IMR-90 (cell line): ENCODE measurements around the gene FIBCD1. TPM values are rescaled to one million over a fixed set of nuclear protein-coding genes. Genes with fewer than 3 reads are reported as not detected.

Experiments used
- ATAC-seq: fragments of 200-7000 bp; cut with Tn5 transposase; 2 replicates; pipeline ENCODE4 v1.9.1; 2020; ENCODE audit warnings: low read depth, mild to moderate bottlenecking, moderate library complexity
- BruUV-seq: library from RNA; stranded (reverse); fragments of 400-500 nt; replicated peaks from 2 replicates; lab custom pipeline; 2021; lab: Mats Ljungman, UMichigan
- CTCF ChIA-PET: fragments of 300-600 bp; formaldehyde crosslinking; extraction: SDS; loops from one replicate; lab custom pipeline; 2021; ENCODE audit warnings: antibody characterized with exemption; lab: Yijun Ruan, JAX
- POLR2A ChIA-PET: fragments of 300-600 bp; sonication (Branson Sonifier 250); formaldehyde crosslinking; loops from one replicate; lab custom pipeline; 2022; ENCODE audit warnings: antibody characterized with exemption; ENCODE audit not compliant: unreplicated experiment; lab: Charles Lee
- DNase-seq: peaks from one replicate; pipeline ENCODE4 v3.0.0; 2013
- H2AFZ ChIP-seq: replicated peaks from 2 replicates; pipeline ENCODE3; 2013; ENCODE audit warnings: low read length, mild to moderate bottlenecking; ENCODE audit not compliant: poor library complexity
- H2AK5ac ChIP-seq: 2 replicates; pipeline ENCODE4 v1.6.1; 2013; ENCODE audit warnings: low read depth, low read length, inconsistent platforms
- H2AK9ac ChIP-seq: replicated peaks from 2 replicates; pipeline ENCODE3; 2013; ENCODE audit warnings: mild to moderate bottlenecking, low read depth, low read length, moderate library complexity; ENCODE audit not compliant: poor library complexity
- H2BK120ac ChIP-seq: 2 replicates; pipeline ENCODE4 v1.6.1; 2013; ENCODE audit warnings: low read depth, low read length, inconsistent platforms
- H2BK15ac ChIP-seq: 3 replicates; pipeline ENCODE4 v1.6.1; 2013; ENCODE audit warnings: low read depth, low read length, inconsistent platforms
- H2BK20ac ChIP-seq: 2 replicates; pipeline ENCODE4 v1.6.1; 2013; ENCODE audit warnings: low read depth, mild to moderate bottlenecking, inconsistent platforms, low read length, moderate library complexity
- H2BK5ac ChIP-seq: 2 replicates; pipeline ENCODE4 v1.6.1; 2013; ENCODE audit warnings: mild to moderate bottlenecking, low read depth, low read length, inconsistent platforms; ENCODE audit not compliant: poor library complexity, severe bottlenecking
- H3K14ac ChIP-seq: replicated peaks from 2 replicates; pipeline ENCODE4 v1.6.1; 2013; ENCODE audit warnings: low read depth, low read length, inconsistent platforms
- H3K18ac ChIP-seq: 2 replicates; pipeline ENCODE4 v1.6.1; 2013; ENCODE audit warnings: low read depth, low read length, control low read depth
- H3K23ac ChIP-seq: 2 replicates; pipeline ENCODE4 v1.6.1; 2013; ENCODE audit warnings: low read depth, low read length, inconsistent platforms
- H3K27ac ChIP-seq: 2 replicates; pipeline ENCODE4 v1.5.1; 2013; ENCODE audit warnings: mild to moderate bottlenecking, control low read depth, low read length; ENCODE audit not compliant: insufficient read depth
- H3K27me3 ChIP-seq: 2 replicates; pipeline ENCODE4 v1.6.1; 2013; ENCODE audit warnings: low read length; ENCODE audit not compliant: control insufficient read depth, insufficient read depth
- H3K36me3 ChIP-seq: 2 replicates; pipeline ENCODE4 v1.6.1; 2013; ENCODE audit warnings: low read length, mixed read lengths; ENCODE audit not compliant: control insufficient read depth, insufficient read depth
- H3K4ac ChIP-seq: 2 replicates; pipeline ENCODE4 v1.6.1; 2013; ENCODE audit warnings: low read depth, low read length, inconsistent platforms
- H3K4me1 ChIP-seq: 2 replicates; pipeline ENCODE4 v1.6.1; 2013; ENCODE audit warnings: low read length, mixed read lengths; ENCODE audit not compliant: control insufficient read depth, insufficient read depth
- H3K4me2 ChIP-seq: 2 replicates; pipeline ENCODE4 v1.6.1; 2013; ENCODE audit warnings: low read depth, mild to moderate bottlenecking, control low read depth, low read length, moderate library complexity
- H3K4me3 ChIP-seq: 2 replicates; pipeline ENCODE4 v1.5.1; 2013; ENCODE audit warnings: low read depth, mild to moderate bottlenecking, control low read depth, low read length, moderate library complexity; ENCODE audit not compliant: insufficient read depth
- H3K56ac ChIP-seq: 2 replicates; pipeline ENCODE4 v1.6.1; 2013; ENCODE audit warnings: low read length, inconsistent platforms; ENCODE audit not compliant: insufficient read depth; ENCODE audit errors: extremely low read depth
- H3K79me1 ChIP-seq, 2 experiments: 2 replicates each; pipeline ENCODE4 v1.6.1; 2013; ENCODE audit warnings: low read length in 2 of 2, inconsistent platforms in 1 of 2, low read depth in 1 of 2
- H3K9ac ChIP-seq: 2 replicates; pipeline ENCODE4 v1.6.1; 2013; ENCODE audit warnings: low read depth, low read length, control low read depth
- H3K9me1 ChIP-seq: 2 replicates; pipeline ENCODE4 v1.6.1; 2013; ENCODE audit warnings: low read length, inconsistent platforms; ENCODE audit not compliant: insufficient read depth
- H3K9me3 ChIP-seq: 2 replicates; pipeline ENCODE4 v1.6.1; 2013; ENCODE audit warnings: low read length; ENCODE audit not compliant: control insufficient read depth, insufficient read depth
- H4K20me1 ChIP-seq: 2 replicates; pipeline ENCODE4 v1.6.1; 2013; ENCODE audit warnings: low read length, inconsistent platforms; ENCODE audit not compliant: insufficient read depth
- H4K5ac ChIP-seq: 2 replicates; pipeline ENCODE4 v1.6.1; 2013; ENCODE audit warnings: mild to moderate bottlenecking, low read depth, low read length, control low read depth
- H4K8ac ChIP-seq, 2 experiments: 2 replicates each; pipeline ENCODE4 v1.6.1; 2013; ENCODE audit warnings: low read depth in 2 of 2, low read length in 2 of 2, control low read depth in 1 of 2, inconsistent platforms in 1 of 2
- H4K91ac ChIP-seq: 2 replicates; pipeline ENCODE4 v1.6.1; 2013; ENCODE audit warnings: low read depth, low read length, inconsistent platforms; ENCODE audit not compliant: insufficient read depth
- BHLHE40 ChIP-seq: fragments of 150-350 bp; IDR thresholded peaks from 2 replicates; pipeline ENCODE4 v1.6.1; 2016; ENCODE audit warnings: mild to moderate bottlenecking, low read depth, low read length
- CEBPB ChIP-seq: IDR thresholded peaks from 2 replicates; pipeline ENCODE4 v1.6.1; 2012; ENCODE audit warnings: low read depth, low read length, improper control_type of control experiment
- CHD1 ChIP-seq: IDR thresholded peaks from 2 replicates; pipeline ENCODE4 v1.6.1; 2012; ENCODE audit warnings: low read depth, low read length, improper control_type of control experiment
- ELK1 ChIP-seq: fragments of 150-350 bp; IDR thresholded peaks from 2 replicates; pipeline ENCODE4 v1.6.1; 2016; ENCODE audit warnings: low read depth, mild to moderate bottlenecking, low read length, moderate library complexity, borderline replicate concordance
- FOS ChIP-seq: fragments of 150-350 bp; IDR thresholded peaks from 2 replicates; pipeline ENCODE4 v1.6.1; 2016; ENCODE audit warnings: low read depth, low read length
- MAFK ChIP-seq: IDR thresholded peaks from 2 replicates; pipeline ENCODE4 v1.6.1; 2012; ENCODE audit warnings: low read depth, low read length, improper control_type of control experiment
- MAZ ChIP-seq: IDR thresholded peaks from 2 replicates; pipeline ENCODE4 v1.6.1; 2012; ENCODE audit warnings: low read depth, mild to moderate bottlenecking, low read length, improper control_type of control experiment, moderate library complexity, borderline replicate concordance
- MXI1 ChIP-seq: IDR thresholded peaks from 2 replicates; pipeline ENCODE4 v1.6.1; 2012; ENCODE audit warnings: low read depth, mild to moderate bottlenecking, low read length, moderate library complexity, borderline replicate concordance
- NFE2L2 ChIP-seq: fragments of 150-350 bp; IDR thresholded peaks from 2 replicates; pipeline ENCODE4 v1.6.1; 2016; ENCODE audit warnings: low read depth, mild to moderate bottlenecking, low read length
- POLR2A ChIP-seq: IDR thresholded peaks from 2 replicates; pipeline ENCODE4 v1.6.1; 2012; ENCODE audit warnings: mild to moderate bottlenecking, low read depth, low read length
- RAD21 ChIP-seq: IDR thresholded peaks from 2 replicates; pipeline ENCODE4 v1.6.1; 2012; ENCODE audit warnings: low read length, improper control_type of control experiment
- RCOR1 ChIP-seq: IDR thresholded peaks from 2 replicates; pipeline ENCODE4 v1.6.1; 2012; ENCODE audit warnings: mild to moderate bottlenecking, low read length, improper control_type of control experiment; ENCODE audit not compliant: insufficient replicate concordance
- RFX5 ChIP-seq: IDR thresholded peaks from 2 replicates; pipeline ENCODE4 v1.8.0; 2012; ENCODE audit warnings: low read depth, mild to moderate bottlenecking, low read length, moderate library complexity
- SMC3 ChIP-seq: fragments of 150-350 bp; IDR thresholded peaks from 2 replicates; pipeline ENCODE4 v1.6.1; 2016; ENCODE audit warnings: low read depth, mild to moderate bottlenecking, antibody characterized with exemption, low read length, moderate library complexity
- WGBS, 2 experiments: methylation state at CpG; one replicate each; pipeline versions ENCODE4 v1.1.5 to v1.1.7; 2013; ENCODE audit warnings: missing lambda C conversion rate in 2 of 2; ENCODE audit not compliant: insufficient read length in 1 of 2; ENCODE audit errors: extremely low coverage in 2 of 2; 5-methylcytosine and 5-hydroxymethylcytosine counted together
- dilution Hi-C: fragments of 300-500 bp; cut with HindIII; formaldehyde crosslinking; loops from one replicate; pipeline ENCODE4 v1.14.3; 2018; ENCODE audit warnings: low sequenced_read_pairs; ENCODE audit not compliant: unreplicated experiment
- in situ Hi-C: fragments of 300-500 bp; cut with MboI; formaldehyde crosslinking; loops from 3 replicates; pipeline ENCODE4 v1.14.3; 2019; ENCODE audit warnings: low sequenced_read_pairs, inconsistent platforms, mixed read lengths
- intact Hi-C: fragments of 100-400 bp; cut with micrococcal nuclease; formaldehyde crosslinking; loops from 2 replicates; pipeline ENCODE4 v1.10.0; 2022
- polyA plus RNA-seq, 3 experiments: library from polyadenylated mRNA; depleted of rRNA; stranded (reverse); fragments of >200 nt; gene quantifications; 2 replicates each; pipeline ENCODE4 v1.2.3, GENCODE V29; 2012; ENCODE audit warnings: low replicate concordance in 1 of 3
- total RNA-seq: library from RNA; depleted of rRNA; stranded (reverse); fragments of >200 nt; gene quantifications from 2 replicates; pipeline ENCODE4 v1.2.3, GENCODE V29; 2012
- TF ChIP-seq, protein P1 (sequence below): fragments of 150-350 bp; IDR thresholded peaks from 2 replicates; pipeline ENCODE4 v1.6.1; 2017; ENCODE audit warnings: mild to moderate bottlenecking, antibody characterized with exemption, low read length, low read depth
- TF ChIP-seq, protein P2 (sequence below): conservative IDR thresholded peaks from 2 replicates; pipeline ENCODE4 v1.5.1; 2012; ENCODE audit warnings: mild to moderate bottlenecking, low read depth, low read length, improper control_type of control experiment

Gene FIBCD1
- total and polyA plus RNA-seq, 2 of the 4 experiments (the other 2 are of a cell fraction) = 1.1 to 10.1 TPM

DNA sequence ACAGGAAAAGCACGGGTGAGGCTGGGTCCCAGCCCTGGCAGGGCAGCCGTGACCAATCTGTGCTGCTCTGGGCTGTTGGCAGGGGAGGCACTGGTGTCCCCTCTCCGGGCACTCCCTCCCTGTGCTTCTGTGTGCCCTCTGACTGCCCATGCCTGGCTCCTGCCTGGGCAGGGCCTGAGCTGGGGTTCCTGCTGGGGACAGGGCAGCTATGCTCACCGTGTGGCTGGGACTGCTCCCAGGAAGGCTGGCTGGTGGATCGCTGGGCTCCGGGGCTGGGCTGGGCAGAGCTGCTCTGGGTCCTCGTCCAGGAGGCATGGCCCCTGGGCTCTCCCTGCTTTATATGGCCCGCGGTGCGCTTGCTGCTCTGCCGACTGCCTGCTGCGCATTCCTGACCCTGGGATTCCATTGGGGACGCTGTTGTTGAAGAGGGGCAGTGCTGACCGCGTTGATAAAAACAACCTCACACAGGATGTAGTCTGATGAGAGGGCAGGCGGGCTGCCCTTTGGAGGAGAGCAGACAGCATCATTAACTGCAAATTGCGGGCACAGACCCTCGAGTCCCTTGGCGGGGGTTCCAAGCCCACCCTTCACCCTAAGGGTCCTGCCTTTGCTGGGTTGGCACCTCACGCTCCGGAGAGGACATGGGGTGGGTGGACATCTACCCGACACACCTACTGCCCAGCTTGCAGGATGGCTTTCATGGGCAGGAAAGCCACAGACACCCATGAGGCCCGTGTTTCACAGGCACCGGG is 43.4 kb downstream of the FIBCD1 start:
- H3K18ac ChIP-seq = no peak overlapping the region
- H2BK120ac ChIP-seq = no peak overlapping the region
- H2AK5ac ChIP-seq = no peak overlapping the region
- H2AK9ac ChIP-seq = no peak overlapping the region
- no peak overlapping the region for H4K8ac ChIP-seq
- H3K56ac ChIP-seq = no peak overlapping the region
- no peak overlapping the region for H2BK5ac ChIP-seq
- H4K91ac ChIP-seq = no peak overlapping the region
- intact Hi-C loops (no loop called here), dilution Hi-C loops (no loop called here), in situ Hi-C loops (no loop called here)
- BruUV-seq = no TSS peak
- peaks cover 2% of the 10 kb centered on the region; the same call in 1 of the 2 replicates for H3K27me3 ChIP-seq
- H3K36me3 ChIP-seq = peaks cover 32% of the 10 kb centered on the region
- no peak overlapping the region for H3K4me2 ChIP-seq
- no peak overlapping the region for H3K4me3 ChIP-seq
- peak; percentile 22 for ATAC-seq
- H3K14ac ChIP-seq = no peak overlapping the region
- H4K20me1 ChIP-seq = peaks cover 13% of the 10 kb centered on the region
- DNase-seq = no peak
- no peak overlapping the region for H2BK15ac ChIP-seq
- no peak overlapping the region for H3K9ac ChIP-seq
- 79% methylated on average over 8 of the region's 24 CpGs; no CpG with 5 or more reads in 1 of the 2 experiments for WGBS, 2 experiments
- H3K79me1 ChIP-seq = peaks cover 0 to 8% of the 10 kb centered on the region in 2 experiments; a peak in 2 of 4 replicates
- no peak for TF ChIP-seq CEBPB
- TF ChIP-seq, protein P1, sequence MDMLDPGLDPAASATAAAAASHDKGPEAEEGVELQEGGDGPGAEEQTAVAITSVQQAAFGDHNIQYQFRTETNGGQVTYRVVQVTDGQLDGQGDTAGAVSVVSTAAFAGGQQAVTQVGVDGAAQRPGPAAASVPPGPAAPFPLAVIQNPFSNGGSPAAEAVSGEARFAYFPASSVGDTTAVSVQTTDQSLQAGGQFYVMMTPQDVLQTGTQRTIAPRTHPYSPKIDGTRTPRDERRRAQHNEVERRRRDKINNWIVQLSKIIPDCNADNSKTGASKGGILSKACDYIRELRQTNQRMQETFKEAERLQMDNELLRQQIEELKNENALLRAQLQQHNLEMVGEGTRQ = no peak
- no peak for TF ChIP-seq MAFK
- no peak for TF ChIP-seq FOS
- TF ChIP-seq POLR2A = no peak
- TF ChIP-seq CHD1 = no peak
- TF ChIP-seq MAZ = no peak
- TF ChIP-seq ELK1 = no peak
- no peak for TF ChIP-seq NFE2L2
- no peak for TF ChIP-seq RCOR1
- TF ChIP-seq SMC3 = no peak
- no peak for TF ChIP-seq BHLHE40
- TF ChIP-seq, protein P2, sequence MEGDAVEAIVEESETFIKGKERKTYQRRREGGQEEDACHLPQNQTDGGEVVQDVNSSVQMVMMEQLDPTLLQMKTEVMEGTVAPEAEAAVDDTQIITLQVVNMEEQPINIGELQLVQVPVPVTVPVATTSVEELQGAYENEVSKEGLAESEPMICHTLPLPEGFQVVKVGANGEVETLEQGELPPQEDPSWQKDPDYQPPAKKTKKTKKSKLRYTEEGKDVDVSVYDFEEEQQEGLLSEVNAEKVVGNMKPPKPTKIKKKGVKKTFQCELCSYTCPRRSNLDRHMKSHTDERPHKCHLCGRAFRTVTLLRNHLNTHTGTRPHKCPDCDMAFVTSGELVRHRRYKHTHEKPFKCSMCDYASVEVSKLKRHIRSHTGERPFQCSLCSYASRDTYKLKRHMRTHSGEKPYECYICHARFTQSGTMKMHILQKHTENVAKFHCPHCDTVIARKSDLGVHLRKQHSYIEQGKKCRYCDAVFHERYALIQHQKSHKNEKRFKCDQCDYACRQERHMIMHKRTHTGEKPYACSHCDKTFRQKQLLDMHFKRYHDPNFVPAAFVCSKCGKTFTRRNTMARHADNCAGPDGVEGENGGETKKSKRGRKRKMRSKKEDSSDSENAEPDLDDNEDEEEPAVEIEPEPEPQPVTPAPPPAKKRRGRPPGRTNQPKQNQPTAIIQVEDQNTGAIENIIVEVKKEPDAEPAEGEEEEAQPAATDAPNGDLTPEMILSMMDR = no peak
- no peak for TF ChIP-seq RFX5
- TF ChIP-seq MXI1 = no peak
- TF ChIP-seq RAD21 = no peak
- H4K5ac ChIP-seq = no peak overlapping the region
- H2AFZ ChIP-seq = no peak overlapping the region
- no peak overlapping the region for H3K23ac ChIP-seq
- H3K27ac ChIP-seq = no peak overlapping the region
- ChIA-PET POLR2A (no interaction called here), CTCF (no interaction called here)
- no peaks in the 10 kb centered on the region for H3K9me1 ChIP-seq
- no peaks in the 10 kb centered on the region for H3K4me1 ChIP-seq
- H3K9me3 ChIP-seq = no peaks in the 10 kb centered on the region
- H3K4ac ChIP-seq = no peak overlapping the region
- H2BK20ac ChIP-seq = no peak overlapping the region
